ENCODE data around the gene CLIP1.

DNA sequence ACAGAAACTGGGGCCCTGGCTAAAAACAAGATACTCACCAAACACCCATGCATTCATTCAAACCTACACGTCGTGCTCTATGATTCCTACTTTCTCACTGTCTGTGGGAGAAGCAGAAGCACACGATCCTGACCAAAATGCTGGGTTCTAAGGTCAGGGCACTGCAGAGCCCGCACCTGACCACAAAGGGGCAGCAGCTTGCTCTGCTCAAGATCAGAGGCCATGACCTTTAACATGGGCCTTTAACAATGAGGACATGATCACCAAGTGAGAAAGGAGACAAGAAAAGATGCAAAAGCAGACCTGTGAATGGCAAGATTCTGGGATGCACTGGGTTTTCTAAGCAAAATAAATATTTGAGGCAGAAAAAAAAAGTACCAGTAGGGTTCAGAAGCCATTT lies 116.1 kb downstream of the CLIP1 start:
- TF ChIP-seq ZNF562 (CRISPR knock-in tag; IDR thresholded peaks at IDR 0.05; ENCODE audit: borderline replicate concordance) (no peak), NR2C2 (CRISPR knock-in tag; IDR thresholded peaks at IDR 0.05; ENCODE audit: borderline replicate concordance) (peak; percentile 72; the same call in 1 of the 2 replicates), POLR2AphosphoS5 (IDR thresholded peaks at IDR 0.05; ENCODE audit: low read depth, low read length) (no peak), TEAD2 (CRISPR knock-in tag; IDR thresholded peaks at IDR 0.05) (no peak)
- TF ChIP-seq, protein P1, sequence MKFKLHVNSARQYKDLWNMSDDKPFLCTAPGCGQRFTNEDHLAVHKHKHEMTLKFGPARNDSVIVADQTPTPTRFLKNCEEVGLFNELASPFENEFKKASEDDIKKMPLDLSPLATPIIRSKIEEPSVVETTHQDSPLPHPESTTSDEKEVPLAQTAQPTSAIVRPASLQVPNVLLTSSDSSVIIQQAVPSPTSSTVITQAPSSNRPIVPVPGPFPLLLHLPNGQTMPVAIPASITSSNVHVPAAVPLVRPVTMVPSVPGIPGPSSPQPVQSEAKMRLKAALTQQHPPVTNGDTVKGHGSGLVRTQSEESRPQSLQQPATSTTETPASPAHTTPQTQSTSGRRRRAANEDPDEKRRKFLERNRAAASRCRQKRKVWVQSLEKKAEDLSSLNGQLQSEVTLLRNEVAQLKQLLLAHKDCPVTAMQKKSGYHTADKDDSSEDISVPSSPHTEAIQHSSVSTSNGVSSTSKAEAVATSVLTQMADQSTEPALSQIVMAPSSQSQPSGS (CRISPR knock-in tag; IDR thresholded peaks at IDR 0.05), result no peak
